Activated T-cell treated with anti-CD3 and anti-CD28 coated beads for 48 hours (primary cell): Measurements from ENCODE around the gene ATAT1.
A peak's percentile ranks its signal among the peaks of the same experiment; 100 is the strongest.

Experiments used
- DNase-seq: peaks from one replicate; pipeline ENCODE4 v3.0.0-alpha.2; 2020; ENCODE audit warnings: low read depth

Gene ATAT1

DNA sequence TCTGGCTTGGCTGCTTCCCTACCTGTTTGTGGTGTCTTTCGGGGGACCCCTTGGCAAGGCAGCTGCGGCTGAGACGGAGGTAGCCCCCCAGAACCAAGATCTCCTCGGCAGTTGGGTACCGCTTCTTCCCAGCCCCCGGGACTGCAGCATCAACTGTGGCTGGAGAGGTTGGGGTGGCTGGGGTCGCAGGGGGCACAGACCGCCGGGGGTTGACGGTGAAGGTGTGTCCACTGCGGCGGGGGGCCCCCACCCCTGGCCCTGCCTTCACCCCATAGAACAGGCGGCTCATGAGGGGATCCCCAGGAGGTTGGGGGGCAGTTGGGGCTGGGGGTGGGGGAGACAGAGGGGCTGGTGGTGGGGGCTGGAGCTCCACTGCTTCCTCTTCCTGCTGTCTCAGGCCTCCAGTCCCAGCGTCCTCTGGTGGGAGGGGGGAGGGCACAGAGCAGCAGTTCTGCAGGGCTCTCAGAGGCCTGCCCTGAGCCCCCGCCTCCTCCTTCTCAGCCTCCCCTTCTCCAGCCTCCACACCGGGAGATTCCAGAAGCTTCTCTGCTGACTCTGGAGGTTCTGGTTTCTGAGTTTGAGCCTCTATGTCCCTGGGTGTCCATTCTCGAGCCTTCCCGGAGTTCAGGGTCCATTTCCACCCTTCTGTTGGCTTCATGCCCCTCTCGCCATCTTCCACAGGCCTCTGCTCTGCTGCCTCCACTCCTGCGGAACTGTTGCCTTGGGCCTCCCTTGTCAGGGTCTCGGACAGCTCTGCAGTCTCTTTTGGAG lies 57.9 kb downstream of the ATAT1 start:
- DNase-seq = peak; percentile 49

DNA sequence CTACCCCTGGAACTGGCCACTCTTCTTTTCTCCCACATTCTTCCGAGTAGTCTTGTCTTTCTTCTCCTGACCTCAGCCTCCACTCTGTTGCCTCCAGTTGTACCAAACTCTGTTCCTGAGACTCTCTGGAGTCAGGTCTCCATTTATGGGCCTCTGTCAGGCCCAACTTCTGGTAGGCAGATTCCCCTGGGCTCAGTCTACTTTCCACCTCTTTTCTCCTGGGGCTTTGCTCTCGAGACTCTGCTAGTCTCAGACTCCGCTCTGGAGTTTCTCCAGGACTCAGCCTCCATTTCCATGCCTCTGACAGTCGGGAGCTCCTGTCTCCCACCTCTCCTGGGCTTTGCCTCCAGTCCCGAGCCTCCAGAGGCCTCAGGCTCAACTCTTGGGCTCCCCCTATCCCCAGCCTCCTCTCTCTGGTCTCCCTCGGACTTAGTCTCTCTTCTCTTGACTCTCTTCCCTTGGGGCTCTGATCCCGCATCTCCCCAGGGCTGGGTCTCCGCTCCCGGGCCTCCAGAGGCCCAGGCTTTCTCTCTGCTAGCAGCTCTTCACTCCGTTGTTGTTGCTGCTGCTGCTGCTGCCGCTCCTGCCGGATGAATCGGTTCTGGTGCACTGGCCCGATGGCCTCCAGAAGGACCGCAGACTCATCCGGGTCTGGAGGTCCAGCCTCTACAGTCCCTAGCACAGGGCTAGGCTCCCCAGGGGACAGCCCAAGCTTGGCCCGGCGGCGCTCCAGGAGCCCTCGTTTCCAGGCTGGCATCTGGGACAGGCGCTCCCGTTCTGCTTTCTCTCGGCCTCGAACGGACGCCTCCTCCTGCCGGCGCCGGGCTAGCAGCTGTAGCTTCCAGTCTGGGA lies 58.7 kb downstream of the ATAT1 start:
- DNase-seq = no peak

GRCh38 chr6:30686009-30686907 lies 59.6 kb downstream of the ATAT1 start, which contains the start of gene PPP1R18:
TSS of gene PPP1R18 (minus strand) at chr6:30686645. CDS start at chr6:30686018, 627 bp downstream.
- DNase-seq = peak; percentile 86

GRCh38 chr6:30686908-30687658 lies 60.4 kb downstream of the ATAT1 start:
- DNase-seq = peak; percentile 83

DNA sequence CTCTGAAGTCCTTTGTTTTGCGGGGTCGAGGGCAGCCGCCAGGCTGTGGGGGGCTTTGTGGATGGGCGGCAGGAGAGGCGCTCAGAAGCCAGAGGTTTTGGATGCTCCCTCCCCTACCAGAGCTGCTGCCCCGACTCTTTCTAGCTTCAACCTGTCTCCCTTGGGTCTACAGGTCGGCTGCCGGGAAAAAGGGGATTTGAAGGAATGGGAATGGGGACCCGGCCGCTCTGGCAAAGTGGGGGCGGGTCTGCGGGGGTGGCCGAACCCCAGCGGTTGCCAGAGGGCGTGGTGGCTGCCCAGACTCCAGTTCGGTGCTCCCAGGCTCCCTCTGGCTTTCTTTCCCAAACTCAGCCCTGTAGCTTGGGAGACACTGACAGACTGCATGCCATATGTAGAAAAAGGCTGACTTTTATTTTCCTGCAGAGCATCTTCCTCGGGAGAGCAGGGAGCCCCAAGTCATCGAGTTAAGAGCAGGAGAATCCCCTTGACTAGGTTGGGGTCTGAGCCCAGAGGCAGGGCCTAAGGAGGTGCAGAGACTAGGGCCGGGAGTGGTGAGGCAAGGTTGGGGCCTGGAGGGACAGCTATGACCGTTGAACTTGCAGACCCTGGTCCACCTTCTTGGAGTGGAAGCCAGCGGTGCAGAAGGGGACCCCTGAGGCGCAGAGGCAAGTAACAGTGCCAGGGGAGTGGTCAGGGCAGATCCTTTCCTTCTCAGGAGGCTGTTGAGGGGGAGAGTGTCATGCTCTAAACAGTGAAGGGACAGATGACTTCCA lies 61.2 kb downstream of the ATAT1 start:
- no peak for DNase-seq

DNA sequence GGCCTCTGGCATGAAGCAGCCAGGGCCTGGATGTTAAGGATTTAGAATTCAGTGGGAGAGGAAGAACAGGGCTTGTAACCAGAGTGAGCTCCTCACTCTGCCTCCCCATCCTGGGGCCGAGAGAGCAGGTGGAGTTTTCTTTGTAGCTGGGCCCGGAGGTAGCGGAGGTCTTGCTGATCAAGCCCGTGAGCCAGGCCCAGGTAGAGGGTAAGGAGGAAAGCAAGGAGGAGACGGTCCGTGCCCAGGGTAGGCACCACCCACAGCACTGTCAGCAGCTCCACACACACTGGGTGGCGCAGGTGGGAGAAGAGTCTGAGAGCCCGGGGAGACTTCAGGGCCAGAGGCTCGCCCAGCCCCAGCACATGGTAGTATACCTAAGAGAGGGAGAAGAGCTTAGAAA lies 61.9 kb downstream of the ATAT1 start:
- DNase-seq = no peak

DNA sequence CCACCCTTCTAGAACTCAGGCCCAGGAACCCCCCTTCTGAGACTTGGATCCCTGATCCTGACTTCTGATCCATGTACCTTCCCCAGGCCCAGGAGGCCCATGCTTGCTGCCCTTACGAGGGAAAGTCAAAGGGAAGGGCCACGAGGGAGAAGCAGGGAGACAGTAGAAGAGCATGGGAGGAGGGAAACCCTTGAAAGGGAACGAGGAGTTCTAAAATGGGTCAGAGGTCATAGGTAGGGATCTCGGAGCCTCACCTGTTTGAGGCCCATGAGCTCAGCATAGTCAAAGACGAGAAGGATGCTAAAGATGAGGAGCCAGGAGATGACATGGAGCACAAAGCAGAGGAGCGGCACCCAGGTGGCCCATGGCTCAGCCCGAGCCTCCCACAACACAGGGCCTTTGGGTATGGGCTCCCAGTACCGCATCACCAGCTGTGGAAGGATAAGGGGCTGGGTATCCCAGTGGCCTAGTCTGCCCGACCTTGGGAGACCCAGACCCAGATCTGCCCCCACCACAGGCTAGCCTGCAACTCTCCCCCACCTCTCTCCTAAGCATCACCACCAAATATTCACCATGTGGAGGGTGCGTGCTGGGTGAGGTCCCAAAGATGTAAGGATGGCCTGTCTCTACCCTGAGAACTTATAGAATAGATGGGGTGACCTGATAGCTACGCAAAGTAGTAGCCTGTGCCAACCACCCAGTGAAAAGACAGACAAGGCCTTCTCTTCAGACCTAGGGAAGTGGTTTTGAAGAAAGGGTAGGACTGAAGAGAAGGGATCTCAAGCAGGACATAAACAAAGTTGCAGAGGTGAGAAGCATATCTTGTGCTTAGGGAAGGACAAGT lies 62.6 kb downstream of the ATAT1 start:
- DNase-seq = no peak

DNA sequence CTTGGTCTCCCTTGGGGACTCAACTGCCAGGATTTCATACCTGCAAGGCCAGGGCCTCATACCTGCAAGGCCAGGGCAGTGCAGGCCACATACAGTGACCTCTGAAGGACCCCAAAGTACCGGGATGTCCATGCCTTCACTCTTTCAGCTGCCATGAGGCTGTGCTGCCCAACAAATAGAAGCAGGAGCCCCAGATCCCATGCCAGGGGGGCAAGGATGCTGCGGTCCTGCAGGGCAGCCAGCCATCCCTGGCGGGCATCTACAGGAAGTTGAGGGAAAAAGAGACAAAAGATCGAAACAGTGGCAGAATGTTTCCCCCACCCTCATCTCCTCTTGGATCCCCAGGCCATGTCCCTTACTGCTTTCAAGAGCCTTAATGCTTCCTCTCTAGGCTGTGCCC lies 63.3 kb downstream of the ATAT1 start:
- no peak for DNase-seq

GRCh38 chr6:30690403-30691207 lies 63.9 kb downstream of the ATAT1 start, which contains the start of gene NRM:
TSS of gene NRM (minus strand) at chr6:30690984. CDS start at chr6:30690974, 10 bp downstream.
- DNase-seq = peak; percentile 80

DNA sequence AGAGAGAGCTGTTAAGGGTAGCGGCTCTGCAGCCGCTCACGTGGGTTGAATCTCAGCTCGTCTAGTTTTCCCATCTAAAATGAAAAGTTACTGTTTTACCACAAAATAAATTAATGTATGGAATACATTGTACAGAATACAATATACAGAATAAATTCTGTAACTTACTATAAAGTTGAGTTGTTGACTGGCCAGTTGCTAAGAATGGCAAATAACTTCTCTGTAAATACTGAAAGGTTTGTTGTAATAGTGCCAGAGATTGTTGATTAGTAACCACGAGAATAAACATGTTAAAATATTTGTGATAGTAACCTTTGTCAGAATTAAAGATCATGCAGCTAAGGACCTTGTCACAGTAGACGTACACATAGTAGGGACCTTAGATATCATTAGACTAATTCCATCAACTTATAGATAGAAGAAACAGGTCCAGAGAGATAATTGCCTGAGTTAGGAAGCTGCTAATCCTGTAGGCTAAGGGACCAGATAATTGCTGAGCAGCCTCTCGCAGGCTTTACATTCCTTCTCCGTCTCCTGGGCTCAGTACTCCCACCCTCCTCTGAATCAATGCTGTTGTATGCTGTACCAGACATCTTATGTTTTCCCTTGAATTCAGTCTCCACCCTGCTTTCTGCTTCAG lies 64.7 kb downstream of the ATAT1 start:
- DNase-seq = no peak
